AG09319 (cell line): ENCODE measurements around the gene PFKFB3.

ENCODE experiments used
- DNase-seq: peaks from one replicate; pipeline ENCODE4 v3.0.0-alpha.2; 2010; ENCODE audit warnings: low read depth; ENCODE audit errors: extremely low read depth
- CTCF ChIP-seq: IDR thresholded peaks from 2 replicates; pipeline ENCODE4 v1.5.1; 2011; ENCODE audit warnings: low read depth, mild to moderate bottlenecking, inconsistent platforms, low read length, moderate library complexity

Gene PFKFB3

GRCh38 chr10:6211671-6212635, 9.2 kb downstream of the PFKFB3 start:
- DNase-seq, result no peak
- no peak for TF ChIP-seq CTCF

- DNase-seq, result no peak
- no peak for TF ChIP-seq CTCF
These were observed 10.1 kb downstream of the PFKFB3 start for GRCh38 chr10:6212806-6213205.

GRCh38 chr10:6213257-6213905, 10.6 kb downstream of the PFKFB3 start:
- TF ChIP-seq CTCF, result no peak
- no peak for DNase-seq

GRCh38 chr10:6213908-6214307, 11.2 kb downstream of the PFKFB3 start:
- TF ChIP-seq CTCF, result no peak

GRCh38 chr10:6214612-6215011, 11.9 kb downstream of the PFKFB3 start:
- TF ChIP-seq CTCF, result no peak
- no peak for DNase-seq

More at GRCh38 chr10:6213908-6214307, 11.2 kb downstream of the PFKFB3 start:
- DNase-seq, result no peak

GRCh38 chr10:6215241-6215640, 12.5 kb downstream of the PFKFB3 start:
- no peak for TF ChIP-seq CTCF
- DNase-seq, result no peak

- DNase-seq, result no peak
- no peak for TF ChIP-seq CTCF
These were observed 13.2 kb downstream of the PFKFB3 start for GRCh38 chr10:6215683-6216484.
